Natural killer cell (primary cell): Measurements from ENCODE around the gene OSBP2. TPM values are rescaled to one million over a fixed set of nuclear protein-coding genes. Genes with fewer than 3 reads are reported as not detected.

Experiments used
- ATAC-seq, 3 donors: fragments of 150-1000 bp in 2 of 3; fragments of 200-7000 bp in 1 of 3; cut with Tn5 transposase; 1 replicate in 1 of 3; 2 replicates in 2 of 3; pipeline ENCODE4 v1.10.0; 2021; ENCODE audit warnings: mild to moderate bottlenecking in 2 of 3, moderate library complexity in 2 of 3
- DNase-seq, 2 donors: peaks; one replicate each; pipeline versions ENCODE4 v3.0.0 to v3.0.0-alpha.2; 2013 to 2021; ENCODE audit warnings: mixed read lengths in 1 of 2
- H3K27ac ChIP-seq: one replicate; pipeline ENCODE4 v1.5.1; 2013; ENCODE audit warnings: mild to moderate bottlenecking, low read length
- H3K27me3 ChIP-seq: one replicate; pipeline ENCODE4 v1.6.1; 2013; ENCODE audit warnings: low read length; ENCODE audit not compliant: control insufficient read depth, insufficient read depth
- H3K36me3 ChIP-seq: one replicate; pipeline ENCODE4 v1.6.1; 2013; ENCODE audit warnings: low read length; ENCODE audit not compliant: control insufficient read depth, insufficient read depth
- H3K4me1 ChIP-seq: one replicate; pipeline ENCODE4 v1.6.1; 2013; ENCODE audit warnings: low read length; ENCODE audit not compliant: control insufficient read depth, insufficient read depth
- H3K4me3 ChIP-seq: one replicate; pipeline ENCODE4 v1.5.1; 2013; ENCODE audit warnings: low read length
- H3K9me3 ChIP-seq: one replicate; pipeline ENCODE4 v1.6.1; 2013; ENCODE audit warnings: low read length; ENCODE audit not compliant: control insufficient read depth, insufficient read depth
- H3K27ac Mint-ChIP-seq, 2 donors: one replicate each; pipeline ENCODE4 v1.8.0; 2022; ENCODE audit warnings: mild to moderate bottlenecking in 2 of 2, mixed read lengths in 2 of 2, moderate library complexity in 1 of 2
- H3K27me3 Mint-ChIP-seq, 2 donors: one replicate each; pipeline ENCODE4 v1.8.0; 2022; ENCODE audit warnings: low read depth in 2 of 2, mixed read lengths in 2 of 2
- H3K36me3 Mint-ChIP-seq: one replicate; pipeline ENCODE4 v1.8.0; 2022; ENCODE audit warnings: mixed read lengths
- H3K4me1 Mint-ChIP-seq, 2 donors: one replicate each; pipeline ENCODE4 v1.8.0; 2022; ENCODE audit warnings: mixed read lengths in 2 of 2
- H3K4me3 Mint-ChIP-seq: one replicate; pipeline ENCODE4 v1.8.0; 2022; ENCODE audit warnings: mild to moderate bottlenecking, moderate library complexity, mixed read lengths
- H3K9me3 Mint-ChIP-seq, 2 donors: one replicate each; pipeline ENCODE4 v1.8.0; 2022; ENCODE audit warnings: mixed read lengths in 2 of 2
- WGBS: methylation state at CpG from one replicate; pipeline ENCODE4 v1.1.7; 2013; ENCODE audit warnings: missing lambda C conversion rate; ENCODE audit not compliant: insufficient coverage; 5-methylcytosine and 5-hydroxymethylcytosine counted together
- intact Hi-C: fragments of 100-400 bp; cut with micrococcal nuclease; formaldehyde crosslinking; loops from one replicate; pipeline ENCODE4 v1.14.2; 2022
- total RNA-seq, 4 donors: library from RNA; stranded (reverse); fragments of 120-200 nt in 1 of 4; gene quantifications; one replicate each; pipeline versions ENCODE4 v1.2.3 to v1.2.4, GENCODE V29; 2013 to 2022
- TF ChIP-seq, protein P1 (sequence below): fragments of 200-600 bp; IDR thresholded peaks from one replicate; pipeline ENCODE4 v1.8.0; 2022; ENCODE audit warnings: antibody characterized with exemption

OSBP2 gene
- total RNA-seq, 3 donors from 2014 or later (not counting 1 experiment from before 2014, with no cell fraction given), result 0.65 to 1.2 (median 0.79) TPM

DNA sequence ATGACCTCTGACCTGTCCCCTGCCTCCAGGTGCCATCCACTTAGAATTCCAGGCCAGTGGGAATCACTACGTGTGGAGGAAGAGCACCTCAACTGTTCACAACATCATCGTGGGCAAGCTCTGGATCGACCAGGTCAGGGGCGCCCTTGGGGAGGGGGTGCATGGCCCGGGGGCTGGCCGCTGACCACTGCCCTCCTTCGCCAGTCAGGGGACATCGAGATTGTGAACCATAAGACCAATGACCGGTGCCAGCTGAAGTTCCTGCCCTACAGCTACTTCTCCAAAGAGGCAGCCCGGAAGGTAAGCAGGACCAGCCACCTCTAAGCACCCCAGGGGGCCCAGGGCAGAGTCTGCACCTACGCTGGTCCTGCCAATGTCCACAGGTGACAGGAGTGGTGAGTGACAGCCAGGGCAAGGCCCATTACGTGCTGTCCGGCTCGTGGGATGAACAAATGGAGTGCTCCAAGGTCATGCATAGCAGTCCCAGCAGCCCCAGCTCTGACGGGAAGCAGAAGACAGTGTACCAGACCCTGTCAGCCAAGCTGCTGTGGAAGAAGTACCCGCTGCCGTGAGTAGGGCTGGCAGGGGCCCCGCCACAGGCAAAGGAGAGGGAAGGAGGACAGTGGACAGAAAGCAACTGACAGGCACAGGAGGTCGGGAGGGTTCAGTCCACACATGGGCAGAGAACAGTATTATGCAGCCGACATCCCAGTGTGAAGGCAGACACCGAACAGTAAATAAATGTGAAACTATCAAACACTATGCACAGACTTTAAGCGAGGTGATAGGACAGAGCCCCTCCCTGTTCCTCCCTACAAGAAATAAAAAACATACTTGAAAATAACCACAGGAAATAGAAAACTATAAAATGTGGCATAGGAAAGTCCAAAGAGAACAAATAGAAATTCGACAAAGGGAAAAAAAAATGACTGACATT is 199.0 kb downstream of the OSBP2 start:
- no peak for ATAC-seq
- no peaks in the 10 kb centered on the region for H3K27me3 ChIP-seq
- TF ChIP-seq, protein P1, sequence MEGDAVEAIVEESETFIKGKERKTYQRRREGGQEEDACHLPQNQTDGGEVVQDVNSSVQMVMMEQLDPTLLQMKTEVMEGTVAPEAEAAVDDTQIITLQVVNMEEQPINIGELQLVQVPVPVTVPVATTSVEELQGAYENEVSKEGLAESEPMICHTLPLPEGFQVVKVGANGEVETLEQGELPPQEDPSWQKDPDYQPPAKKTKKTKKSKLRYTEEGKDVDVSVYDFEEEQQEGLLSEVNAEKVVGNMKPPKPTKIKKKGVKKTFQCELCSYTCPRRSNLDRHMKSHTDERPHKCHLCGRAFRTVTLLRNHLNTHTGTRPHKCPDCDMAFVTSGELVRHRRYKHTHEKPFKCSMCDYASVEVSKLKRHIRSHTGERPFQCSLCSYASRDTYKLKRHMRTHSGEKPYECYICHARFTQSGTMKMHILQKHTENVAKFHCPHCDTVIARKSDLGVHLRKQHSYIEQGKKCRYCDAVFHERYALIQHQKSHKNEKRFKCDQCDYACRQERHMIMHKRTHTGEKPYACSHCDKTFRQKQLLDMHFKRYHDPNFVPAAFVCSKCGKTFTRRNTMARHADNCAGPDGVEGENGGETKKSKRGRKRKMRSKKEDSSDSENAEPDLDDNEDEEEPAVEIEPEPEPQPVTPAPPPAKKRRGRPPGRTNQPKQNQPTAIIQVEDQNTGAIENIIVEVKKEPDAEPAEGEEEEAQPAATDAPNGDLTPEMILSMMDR, result no peak
- no peaks in the 10 kb centered on the region for H3K36me3 ChIP-seq
- Mint-ChIP-seq H3K4me3 (no peak overlapping the region), H3K27ac (peak overlapping the region in 1 of 2 donors; percentile 68), H3K9me3 (no peaks in the 10 kb centered on the region), H3K4me1 (peaks cover 10 to 22% of the 10 kb centered on the region in 2 donors), H3K27me3 (no peaks in the 10 kb centered on the region), H3K36me3 (no peaks in the 10 kb centered on the region)
- no peaks in the 10 kb centered on the region for H3K4me1 ChIP-seq
- peak in 1 of 2 donors; percentile 16 for DNase-seq
- intact Hi-C loops, result no loop called here
- H3K9me3 ChIP-seq, result no peaks in the 10 kb centered on the region
- H3K4me3 ChIP-seq, result no peak overlapping the region
- WGBS, result 85% methylated on average over 23 of the region's 23 CpGs
- H3K27ac ChIP-seq, result no peak overlapping the region

DNA sequence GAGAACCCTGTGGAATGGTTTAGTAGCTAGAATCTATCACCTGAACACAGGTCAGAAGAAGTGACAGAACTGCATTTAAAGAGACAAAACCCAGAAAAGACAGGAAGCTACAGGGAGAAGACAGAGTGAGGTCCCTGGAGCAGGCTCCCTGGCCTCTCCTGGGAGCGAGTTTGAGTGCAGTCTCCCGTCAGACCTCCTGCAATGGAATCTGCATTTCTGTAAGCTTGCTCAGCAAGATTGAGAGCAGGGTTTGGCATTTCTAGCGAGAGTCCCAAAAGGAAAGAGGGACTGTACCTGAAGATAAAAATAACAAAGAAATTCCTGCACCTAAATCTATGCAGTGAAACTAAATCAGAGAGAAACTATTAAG is 199.7 kb downstream of the OSBP2 start:
- Mint-ChIP-seq H3K36me3 (no peaks in the 10 kb centered on the region), H3K4me3 (no peak overlapping the region), H3K4me1 (peaks cover 10 to 22% of the 10 kb centered on the region in 2 donors), H3K27me3 (no peaks in the 10 kb centered on the region), H3K9me3 (no peaks in the 10 kb centered on the region), H3K27ac (no peak overlapping the region)
- DNase-seq, result no peak
- H3K27me3 ChIP-seq, result no peaks in the 10 kb centered on the region
- no peaks in the 10 kb centered on the region for H3K4me1 ChIP-seq
- H3K27ac ChIP-seq, result no peak overlapping the region
- 85% methylated on average over 3 of the region's 3 CpGs for WGBS
- TF ChIP-seq, protein P1, result no peak
- no peaks in the 10 kb centered on the region for H3K36me3 ChIP-seq
- no peak overlapping the region for H3K4me3 ChIP-seq
- ATAC-seq, result no peak
- intact Hi-C loops, result no loop called here
- H3K9me3 ChIP-seq, result no peaks in the 10 kb centered on the region

DNA sequence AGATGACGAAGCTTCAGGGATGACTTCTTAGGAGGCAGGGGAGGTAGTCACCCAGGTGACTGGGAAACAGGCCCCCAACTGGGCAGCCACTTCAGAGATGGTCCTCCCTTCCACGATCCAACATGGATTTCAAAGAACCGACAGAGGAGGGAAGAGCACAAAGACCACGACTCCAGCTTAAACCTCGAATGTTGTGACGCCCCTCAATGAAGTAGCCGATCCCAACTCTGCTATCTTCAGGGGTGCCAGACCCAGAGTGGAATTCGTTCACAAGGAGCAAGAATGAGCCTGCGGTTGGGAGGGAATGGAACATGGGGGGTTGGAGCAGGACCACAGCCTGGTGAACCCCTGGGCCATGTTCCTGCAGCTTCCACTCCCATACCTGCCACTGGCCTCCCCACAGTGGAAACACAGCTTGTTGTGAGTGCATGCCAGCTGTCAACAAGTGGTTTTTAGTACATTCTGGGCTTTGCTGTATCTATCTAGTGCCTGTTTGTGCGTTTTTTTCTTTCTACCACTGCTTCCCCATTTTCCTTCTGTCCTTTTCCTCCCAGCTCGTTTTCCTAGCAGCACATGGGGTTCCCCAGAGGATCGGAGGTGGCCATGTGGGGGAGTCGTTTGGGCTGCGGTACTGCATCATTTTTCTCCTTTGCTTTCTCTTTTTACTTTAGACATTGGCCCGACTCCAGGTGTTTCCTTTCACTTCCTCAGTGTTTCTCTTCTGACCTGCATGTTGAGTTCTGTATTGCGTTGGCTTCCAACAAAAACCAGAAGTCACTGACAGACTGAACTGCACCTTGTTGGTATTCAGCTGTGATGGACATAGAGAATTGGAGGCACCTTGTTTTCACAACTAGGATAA is 208.1 kb downstream of the OSBP2 start:
- H3K27ac Mint-ChIP-seq, result peak overlapping the region in 1 of 2 donors; percentile 57
- Histone ChIP-seq H3K36me3 (no peaks in the 10 kb centered on the region), H3K27me3 (no peaks in the 10 kb centered on the region), H3K4me1 (no peaks in the 10 kb centered on the region), H3K9me3 (peaks cover 3% of the 10 kb centered on the region), H3K27ac (no peak overlapping the region), H3K4me3 (no peak overlapping the region)
- H3K4me1 Mint-ChIP-seq, result peaks cover 0 to 5% of the 10 kb centered on the region in 2 donors
- H3K4me3 Mint-ChIP-seq, result no peak overlapping the region
- peaks cover 0 to 2% of the 10 kb centered on the region in 2 donors for H3K27me3 Mint-ChIP-seq
- DNase-seq (no peak), ATAC-seq (no peak)
- intact Hi-C loops, result no loop called here
- 55% methylated on average over 16 of the region's 16 CpGs for WGBS
- H3K9me3 Mint-ChIP-seq, result no peaks in the 10 kb centered on the region
- no peaks in the 10 kb centered on the region for H3K36me3 Mint-ChIP-seq
- TF ChIP-seq, protein P1, result no peak
